Measurements from ENCODE around the gene MORF4L1.

GRCh38 chr15:78947506-78947905 is 74.8 kb downstream of the MORF4L1 start:
- TF ChIP-seq TCF7L2 (IDR thresholded peaks at IDR 0.05; ENCODE audit: low read depth, low read length) (no peak), CTCF (IDR thresholded peaks at IDR 0.05) (no peak), SIN3A (IDR thresholded peaks at IDR 0.05; ENCODE audit: borderline replicate concordance, insufficient read depth, low read depth, low read length) (no peak)

Measured in Panc1 (cell line).